GM10847 (cell line): Measurements from ENCODE around the gene PPP2CA.

Source experiments
- POLR2A ChIP-seq: IDR thresholded peaks from 2 replicates; pipeline ENCODE4 v1.6.1; 2011; ENCODE audit not compliant: insufficient read length; ENCODE audit errors: extremely low read depth

PPP2CA gene

GRCh38 chr5:134225780-134226440 is at the start of gene PPP2CA:
Gene PPP2CA, minus strand, starts transcription at chr5:134226073. Its CDS starts 212 bp downstream, at chr5:134225861.
- TF ChIP-seq POLR2A: peak; percentile 61

- TF ChIP-seq POLR2A: no peak
These were observed 47.9 kb upstream of the PPP2CA start for GRCh38 chr5:134273642-134274395.

GRCh38 chr5:134271059-134271458 is 45.2 kb upstream of the PPP2CA start:
- TF ChIP-seq POLR2A: no peak

GRCh38 chr5:134268919-134269318 is 43.0 kb upstream of the PPP2CA start:
- TF ChIP-seq POLR2A: no peak

GRCh38 chr5:134268019-134268601 is 42.2 kb upstream of the PPP2CA start:
- TF ChIP-seq POLR2A: no peak

GRCh38 chr5:134267366-134268018 is 41.6 kb upstream of the PPP2CA start:
- TF ChIP-seq POLR2A: no peak

- TF ChIP-seq POLR2A: no peak
These were observed 37.9 kb upstream of the PPP2CA start for GRCh38 chr5:134263801-134264200.

GRCh38 chr5:134258896-134259295 is 33.0 kb upstream of the PPP2CA start:
- TF ChIP-seq POLR2A: no peak

GRCh38 chr5:134257176-134257575 is 31.3 kb upstream of the PPP2CA start:
- no peak for TF ChIP-seq POLR2A

GRCh38 chr5:134255418-134256150 is 29.7 kb upstream of the PPP2CA start:
- no peak for TF ChIP-seq POLR2A

- no peak for TF ChIP-seq POLR2A
These were observed 26.8 kb upstream of the PPP2CA start for GRCh38 chr5:134252671-134253070.

- no peak for TF ChIP-seq POLR2A
These were observed 25.1 kb upstream of the PPP2CA start for GRCh38 chr5:134250949-134251348.

GRCh38 chr5:134249469-134250379 is 23.9 kb upstream of the PPP2CA start:
- no peak for TF ChIP-seq POLR2A

- no peak for TF ChIP-seq POLR2A
These were observed 22.4 kb upstream of the PPP2CA start for GRCh38 chr5:134248256-134248655.
